Skin of body (tissue), 2 donors: ENCODE measurements around the gene KIF19. TPM values are rescaled to one million over a fixed set of nuclear protein-coding genes. Genes with fewer than 3 reads are reported as not detected.
"Not testable (repeated sequence)": the region's sequence is repeated elsewhere in the genome, so short reads cannot be mapped to it uniquely, and the experiment has no call there.

Source experiments
- DNase-seq: peaks from one replicate; lab custom pipeline; 2025; lab: John Stamatoyannopoulos, UW
- total RNA-seq: library from RNA; depleted of rRNA; stranded (reverse); fragments of >200 nt; gene quantifications from one replicate; pipeline ENCODE4 v1.2.3, GENCODE V29; 2014

KIF19 gene
- total RNA-seq, 1 donor from 2014 or later = 0.39 TPM

DNA sequence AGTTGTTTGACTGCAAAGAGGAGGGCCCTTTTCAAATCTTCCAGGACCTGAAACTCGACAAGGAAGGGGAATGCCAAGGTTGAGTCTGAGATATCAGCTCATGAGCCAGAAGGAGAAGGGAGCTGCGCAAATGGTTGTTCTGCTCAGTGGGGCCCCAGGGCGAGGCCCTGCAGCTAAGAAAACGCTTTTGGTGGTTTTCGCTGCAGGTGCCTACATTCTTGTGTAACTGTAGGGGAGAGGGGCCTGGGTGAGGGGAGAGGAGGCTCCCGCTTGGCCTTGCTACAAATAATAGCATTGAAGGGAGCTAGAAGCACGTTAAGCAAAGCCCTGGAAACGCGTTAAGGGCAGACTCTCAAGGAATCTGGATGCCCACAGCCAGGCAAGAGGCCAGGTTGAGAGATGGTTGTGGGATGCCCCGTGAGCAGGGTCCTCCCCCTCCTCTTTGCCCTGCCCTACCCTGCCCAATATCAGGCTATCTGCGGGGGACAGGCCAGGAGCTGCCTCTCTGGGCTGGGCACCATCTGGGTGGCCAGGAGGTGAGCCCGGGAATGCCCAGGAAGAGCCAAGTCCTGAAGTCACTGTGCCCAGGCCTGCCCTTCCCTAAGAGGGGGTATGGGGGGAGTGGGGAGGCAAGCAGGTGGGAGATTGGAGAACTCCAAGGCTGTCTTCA is 63.2 kb downstream of the KIF19 start:
- DNase-seq = no peak

DNA sequence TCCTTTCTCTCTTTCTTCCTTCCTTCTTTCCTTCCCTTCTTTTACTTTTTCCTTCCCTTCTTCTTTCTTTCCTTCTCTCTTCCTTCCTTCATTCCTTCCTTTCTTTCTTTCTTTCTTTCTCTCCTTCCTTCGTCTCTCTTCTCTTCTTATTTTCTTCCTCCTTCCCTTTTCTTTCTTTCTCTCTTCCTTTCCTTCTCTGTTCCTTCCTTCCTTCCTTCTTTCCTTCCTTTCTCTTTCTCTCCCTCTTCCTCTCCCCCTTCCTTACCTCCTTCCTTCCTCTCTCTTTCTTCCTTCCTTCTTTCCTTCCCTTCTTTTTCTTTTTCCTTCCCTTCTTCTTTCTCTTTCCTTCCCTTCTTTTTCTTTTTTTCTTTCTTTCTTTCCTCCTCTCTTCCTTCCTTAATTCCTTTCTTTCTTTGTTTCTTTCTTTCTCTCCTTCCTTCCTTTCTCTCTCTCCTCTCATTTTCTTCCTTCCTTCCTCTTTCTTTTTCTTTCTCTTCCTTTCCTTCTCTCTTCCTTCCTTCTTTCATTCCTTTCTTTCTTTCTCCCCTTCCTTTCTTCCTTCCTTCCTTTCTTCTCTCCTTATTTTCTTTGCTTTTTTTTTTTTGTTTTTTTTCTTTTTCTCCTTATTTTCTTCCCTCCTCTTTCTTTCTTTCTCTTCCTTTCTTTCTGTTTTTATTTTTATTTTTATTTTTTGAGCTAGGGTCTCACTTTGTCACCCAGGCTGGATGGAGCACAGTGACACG is 64.1 kb downstream of the KIF19 start:
- no peak for DNase-seq

DNA sequence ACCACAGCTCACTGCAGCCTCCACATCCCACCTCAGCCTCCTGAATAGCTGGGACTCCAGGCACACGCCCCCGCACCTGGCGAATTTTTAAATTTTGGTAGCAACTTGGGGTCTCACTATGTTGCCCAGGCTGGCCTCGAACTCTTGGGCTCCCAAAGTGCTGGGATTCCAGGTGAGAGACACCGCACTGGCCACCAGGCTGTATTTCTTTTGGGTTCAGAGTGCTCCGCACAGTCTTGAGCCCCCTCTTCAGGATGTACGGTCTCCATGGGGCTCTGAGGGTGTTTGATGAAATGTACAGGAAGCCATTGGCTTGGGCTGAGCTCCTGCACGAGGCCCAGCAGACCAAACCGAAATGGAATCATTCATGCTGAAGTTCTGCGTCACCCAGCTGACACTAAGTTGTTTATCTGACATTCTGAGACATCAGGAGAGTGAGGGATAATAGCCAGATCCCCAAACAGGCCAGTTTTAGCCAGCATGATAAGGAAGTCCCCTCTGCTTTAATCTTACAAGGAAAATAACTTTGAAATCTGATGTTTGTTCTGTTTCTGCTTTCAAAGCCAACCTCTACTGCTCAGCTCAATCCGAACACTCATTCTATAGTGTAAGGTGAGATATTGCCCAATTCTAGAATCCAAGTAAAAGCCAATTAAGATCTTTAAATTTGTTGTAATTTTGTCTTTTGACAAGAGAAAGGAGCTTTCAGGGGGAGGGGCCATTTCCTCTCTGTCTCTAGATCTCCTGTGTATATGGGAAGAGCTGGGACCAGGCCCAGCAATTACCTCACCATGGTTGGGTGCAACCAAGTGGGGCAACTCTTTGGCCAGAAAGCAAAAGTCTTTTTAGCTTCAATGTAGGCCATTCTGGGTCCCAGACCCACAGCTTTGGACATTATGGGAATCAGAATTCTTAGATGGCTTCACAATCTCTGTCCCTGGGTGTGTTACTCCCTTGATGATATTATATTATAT is 64.9 kb downstream of the KIF19 start:
- no peak for DNase-seq

DNA sequence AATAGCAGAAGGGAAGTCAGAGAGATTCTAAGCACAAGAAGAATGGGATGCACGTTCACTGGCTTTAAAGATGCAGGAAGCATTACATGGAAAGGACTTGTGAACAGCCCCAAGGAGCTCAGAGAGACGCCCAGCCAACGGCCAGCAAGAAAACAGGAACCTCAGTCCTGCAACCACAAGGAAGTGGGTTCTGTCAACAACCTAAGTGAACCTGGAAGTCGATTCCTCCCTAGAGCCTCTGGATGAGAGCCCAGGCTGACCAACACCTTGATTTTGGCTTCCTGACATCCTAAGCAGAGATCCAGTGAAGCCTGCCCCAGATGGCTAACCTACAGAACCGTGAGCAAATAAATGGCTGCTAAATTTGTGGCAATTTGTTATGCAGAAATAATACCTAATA is 65.7 kb downstream of the KIF19 start:
- DNase-seq = no peak

DNA sequence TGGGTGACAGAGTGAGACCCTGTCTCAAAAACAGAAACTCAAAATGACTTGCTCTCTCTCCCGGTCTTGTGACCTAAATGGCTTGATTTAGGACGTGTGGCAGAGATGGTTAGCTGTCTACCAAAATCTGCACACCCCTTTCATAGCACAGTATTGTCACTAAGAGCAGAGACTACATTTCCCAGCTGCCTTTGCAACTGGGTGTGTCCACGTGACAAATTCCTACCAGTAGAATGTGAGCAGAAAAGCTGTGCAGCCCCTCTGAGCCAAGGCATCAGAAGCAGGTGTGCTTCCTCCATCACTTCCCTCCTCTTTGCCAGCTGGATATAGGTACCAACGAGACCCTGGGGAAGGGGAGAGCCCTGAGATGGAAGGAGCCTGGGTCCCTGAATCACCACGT is 66.8 kb downstream of the KIF19 start:
- DNase-seq = no peak

DNA sequence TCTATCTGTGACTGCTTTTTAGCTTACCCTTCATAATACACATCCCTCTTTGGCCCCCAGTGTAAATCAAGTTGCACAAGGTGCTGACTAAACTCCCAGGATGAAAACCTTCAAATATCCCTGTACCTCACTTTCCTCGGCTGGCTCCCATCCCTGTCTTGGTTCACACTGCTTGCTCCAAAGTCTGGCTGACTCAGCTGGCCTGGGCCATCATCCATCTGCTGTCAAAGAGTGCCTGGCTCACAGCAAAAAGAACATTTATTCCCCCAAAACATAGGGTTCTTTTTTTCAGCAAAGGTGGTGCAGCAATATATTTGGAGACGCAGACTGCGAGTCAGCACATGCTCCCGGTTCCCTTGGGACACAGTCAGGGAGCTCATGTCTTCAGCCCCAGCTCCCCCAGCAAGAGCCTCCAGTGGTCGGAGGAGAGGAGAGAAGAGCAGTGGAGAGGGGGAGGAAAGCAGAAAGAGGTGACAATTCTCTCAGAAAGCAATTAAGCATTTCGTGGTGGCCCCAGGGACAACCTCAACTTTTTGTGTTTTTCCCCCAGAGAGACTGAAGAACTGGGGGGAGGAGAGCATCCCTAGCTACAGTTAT is 67.4 kb downstream of the KIF19 start:
- DNase-seq = no peak

DNA sequence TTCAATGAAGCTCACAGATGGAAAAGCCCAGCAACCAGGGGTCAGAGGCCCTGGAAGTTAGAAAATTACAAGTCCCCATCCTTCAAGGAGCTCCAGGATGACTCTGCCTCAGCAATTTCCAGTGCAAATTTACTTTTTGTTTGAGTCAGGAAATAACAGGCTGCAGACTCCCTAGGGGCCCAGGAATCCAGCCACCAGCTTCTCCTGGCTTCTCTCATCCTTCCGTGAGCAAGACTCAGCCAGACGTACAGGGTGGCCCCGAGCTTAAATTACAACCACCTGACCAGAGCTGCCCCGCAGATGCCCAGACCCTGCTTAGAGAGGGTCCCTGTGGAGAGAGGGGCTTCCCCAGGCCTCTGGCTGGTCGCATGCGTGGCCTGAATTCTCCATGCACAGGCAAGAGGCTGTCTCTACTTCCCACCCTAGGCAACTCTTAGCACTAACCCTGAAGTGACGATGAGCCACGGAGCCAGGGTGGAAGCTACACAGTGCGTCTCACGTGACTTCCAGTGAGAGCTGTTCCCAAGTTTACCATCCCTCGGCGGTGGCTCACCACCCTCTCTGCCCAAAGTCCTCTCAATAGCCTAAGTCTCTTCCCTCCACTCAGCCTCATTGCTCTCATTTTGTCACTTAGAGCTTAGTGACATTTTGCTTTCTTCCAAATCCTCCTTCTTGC is 68.4 kb downstream of the KIF19 start:
- DNase-seq = no peak

DNA sequence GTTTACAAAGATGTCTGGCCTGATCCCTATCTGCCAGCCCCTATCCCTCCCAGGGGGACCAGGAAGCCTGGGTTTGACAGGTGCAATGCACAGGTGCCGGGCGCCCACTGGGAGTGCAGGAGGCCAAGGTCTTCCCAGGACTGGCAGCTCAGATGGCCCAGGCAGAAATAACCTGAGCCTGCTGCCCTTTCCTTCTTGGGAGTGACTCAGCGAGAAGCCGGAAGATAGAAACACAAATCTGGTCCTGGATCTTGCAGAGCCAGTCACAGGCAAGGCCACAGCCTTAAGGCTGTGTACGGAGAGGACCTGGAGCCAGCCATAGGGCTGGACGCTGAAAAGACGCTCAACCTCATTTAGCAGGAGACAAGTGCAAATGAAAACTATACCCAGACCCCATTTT is 69.0 kb downstream of the KIF19 start:
- DNase-seq = no peak

DNA sequence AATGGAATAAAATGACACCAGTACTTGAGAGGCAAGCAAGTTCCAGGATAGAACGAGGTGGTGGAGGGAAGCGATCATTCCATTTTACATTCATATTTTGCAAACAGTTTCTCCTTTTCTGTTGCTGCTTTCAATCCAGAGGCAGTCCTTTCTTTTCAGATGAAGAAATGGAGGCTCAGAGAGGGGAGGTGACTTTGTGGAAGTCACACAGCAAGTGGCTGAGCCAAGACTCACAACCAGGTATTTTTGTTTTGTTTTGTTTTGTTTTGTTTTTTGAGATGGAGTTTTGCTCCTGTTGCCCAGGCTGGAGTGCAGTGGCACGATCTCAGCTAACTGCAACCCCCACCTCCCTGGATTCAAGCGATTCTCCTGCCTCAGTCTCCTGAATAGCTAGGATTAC is 70.5 kb downstream of the KIF19 start:
- DNase-seq = no peak

DNA sequence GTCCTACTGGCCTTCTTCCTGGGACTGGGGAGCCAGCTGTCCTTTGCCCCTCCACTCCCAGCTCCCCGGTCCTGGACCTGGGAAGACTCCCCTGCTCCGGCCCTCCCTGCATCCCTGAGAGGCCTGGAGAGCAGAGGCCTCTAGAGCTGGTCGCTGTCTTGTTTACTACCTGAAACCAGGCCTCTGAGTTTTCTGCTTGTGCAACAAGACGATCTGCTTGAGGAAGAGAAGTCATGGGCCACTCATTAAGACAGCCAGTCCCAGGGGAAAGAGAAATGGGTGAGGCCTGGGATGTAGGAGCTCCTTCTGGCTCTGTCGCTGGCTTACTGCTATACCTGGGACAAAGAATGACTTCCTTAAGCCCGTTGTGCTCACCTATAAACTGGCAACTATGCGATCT is 76.0 kb downstream of the KIF19 start:
- no peak for DNase-seq

DNA sequence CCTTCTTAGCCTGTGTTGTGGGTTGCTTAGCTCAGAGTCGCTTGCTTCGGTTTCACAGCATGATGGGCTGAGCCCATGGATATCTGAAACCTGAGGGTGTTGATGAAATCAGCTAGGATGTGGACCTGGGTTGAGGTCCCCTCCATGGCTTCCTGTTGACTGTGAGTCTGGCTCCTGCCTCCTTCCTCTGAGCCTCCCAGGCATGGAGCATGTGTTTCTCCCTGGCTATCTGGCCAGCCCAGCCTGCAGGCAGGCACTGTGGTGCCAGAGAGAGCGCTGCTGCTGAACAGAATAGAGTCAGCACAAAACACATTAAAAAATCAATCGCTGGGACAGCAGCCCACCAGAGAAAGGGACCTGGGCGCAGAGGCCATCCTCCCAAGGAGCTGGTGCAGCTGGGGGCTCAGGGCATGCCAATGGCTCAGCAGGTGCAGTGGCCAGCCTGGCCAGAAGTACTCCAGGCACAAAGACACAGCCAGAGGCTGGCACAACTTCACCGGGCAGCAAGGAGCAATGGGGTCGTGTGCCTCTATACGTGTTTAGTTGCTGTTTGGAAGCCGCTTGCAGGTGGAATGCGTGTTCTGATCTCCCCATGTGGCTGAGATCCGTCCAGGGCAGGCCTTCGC is 77.6 kb downstream of the KIF19 start:
- no peak for DNase-seq

DNA sequence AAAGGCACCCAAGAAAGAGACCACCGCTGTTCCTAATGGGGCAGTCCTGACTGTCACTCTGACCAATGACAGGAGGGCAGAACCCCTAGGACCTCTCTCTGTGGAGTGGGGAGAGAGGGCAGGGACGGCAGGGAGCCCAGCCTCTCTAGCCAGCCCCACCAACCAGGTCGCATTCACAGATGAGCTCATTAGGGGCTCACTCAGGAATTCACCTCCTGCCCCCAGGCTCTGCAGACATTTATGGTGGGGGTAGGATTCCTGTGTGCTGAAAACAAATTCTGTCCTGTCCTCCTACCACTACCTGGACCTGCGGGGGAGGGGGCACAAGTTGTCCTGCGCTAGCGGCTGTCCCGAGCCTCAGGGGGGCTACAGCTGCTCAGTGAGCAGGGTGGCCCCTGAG is 78.2 kb downstream of the KIF19 start:
- DNase-seq = no peak

DNA sequence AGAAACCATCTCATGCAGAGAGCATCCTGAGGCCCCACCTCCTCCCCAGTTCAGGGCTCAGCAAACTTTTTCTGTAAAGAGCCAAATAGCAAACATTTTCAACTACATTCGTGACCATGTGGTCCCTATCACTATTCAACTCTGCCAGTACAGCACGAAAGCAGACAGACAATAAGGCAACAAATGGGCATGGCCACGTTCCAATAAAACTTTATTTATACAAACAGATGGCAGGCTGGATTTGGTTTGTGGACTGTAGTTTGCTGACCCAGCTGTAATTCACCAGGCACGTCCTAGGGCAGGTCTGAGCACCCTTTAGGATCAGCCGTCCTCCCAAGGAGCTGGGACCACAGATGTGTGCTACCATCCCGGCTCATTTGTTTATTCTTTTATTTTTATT is 78.8 kb downstream of the KIF19 start:
- no peak for DNase-seq

DNA sequence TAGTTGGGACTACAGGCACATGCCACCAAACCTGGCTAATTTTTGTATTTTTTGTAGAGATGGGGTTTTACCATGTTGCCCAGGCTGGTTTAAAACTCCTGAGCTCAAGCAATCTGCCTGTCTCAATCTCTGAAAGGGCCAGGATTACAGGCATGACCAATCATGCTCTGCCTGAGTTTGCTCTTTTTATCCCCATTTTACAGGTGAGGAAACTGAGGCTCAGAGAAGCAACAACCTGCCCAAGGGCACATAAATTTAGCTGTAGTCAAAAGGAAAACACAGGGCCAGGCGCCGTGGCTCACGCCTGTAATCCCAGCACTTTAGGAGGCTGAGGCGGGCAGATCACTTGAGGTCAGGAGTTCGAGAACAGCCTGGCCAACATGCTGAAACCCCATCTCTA is 79.3 kb downstream of the KIF19 start:
- DNase-seq = not testable (repeated sequence)

Other genes with a start within 250 kb of the KIF19 start
- 2,384 TPM for gene RPL38, start 122.5 kb upstream of the KIF19 start, total RNA-seq
- gene TTYH2, start 112.7 kb upstream of the KIF19 start, total RNA-seq = 16.5 TPM
- gene DNAI2, start 52.0 kb upstream of the KIF19 start, total RNA-seq = not detected
- gene BTBD17, start 35.6 kb downstream of the KIF19 start, total RNA-seq = not detected
- gene GPR142, start 41.3 kb downstream of the KIF19 start, total RNA-seq = not detected
- 15.4 TPM for gene GPRC5C, start 105.9 kb downstream of the KIF19 start, total RNA-seq
- gene CD300A, start 140.4 kb downstream of the KIF19 start, total RNA-seq = 6.0 TPM
- gene CD300LB, start 205.2 kb downstream of the KIF19 start, total RNA-seq = 0.59 TPM
- gene CD300C, start 219.9 kb downstream of the KIF19 start, total RNA-seq = 0.39 TPM
- 0.79 TPM for gene CD300H, start 241.3 kb downstream of the KIF19 start, total RNA-seq